Neural progenitor cell (in vitro differentiated cells): Measurements from ENCODE around the gene MACROD1. TPM values are rescaled to one million over a fixed set of nuclear protein-coding genes. Genes with fewer than 3 reads are reported as not detected.

Experiments
- DNase-seq: peaks from one replicate; pipeline ENCODE4 v3.0.0-alpha.2; 2016; ENCODE audit warnings: low spot score
- H2AFZ ChIP-seq: fragments of 200-600 bp; sonication (generic); replicated peaks from 2 replicates; pipeline ENCODE4 v1.6.1; 2016; ENCODE audit warnings: antibody characterized with exemption
- H3F3A ChIP-seq: fragments of 200-600 bp; sonication (generic); 2 replicates; pipeline ENCODE4 v1.6.1; 2016; ENCODE audit warnings: antibody characterized with exemption, low read depth
- H3K27ac ChIP-seq: fragments of 200-600 bp; sonication (generic); 2 replicates; pipeline ENCODE4 v1.5.1; 2016; ENCODE audit warnings: mild to moderate bottlenecking
- H3K27me3 ChIP-seq: fragments of 200-600 bp; sonication (generic); 2 replicates; pipeline ENCODE4 v1.6.1; 2016; ENCODE audit warnings: mild to moderate bottlenecking, moderate library complexity
- H3K36me3 ChIP-seq: fragments of 200-600 bp; sonication (generic); 2 replicates; pipeline ENCODE4 v1.5.1; 2016
- H3K4me1 ChIP-seq: fragments of 200-600 bp; sonication (generic); 2 replicates; pipeline ENCODE4 v1.6.1; 2016; ENCODE audit warnings: mixed run types
- H3K4me2 ChIP-seq: fragments of 200-600 bp; sonication (generic); 2 replicates; pipeline ENCODE4 v1.6.1; 2016
- H3K4me3 ChIP-seq: fragments of 200-600 bp; sonication (generic); 2 replicates; pipeline ENCODE4 v1.5.1; 2016
- H3K79me2 ChIP-seq: fragments of 200-600 bp; sonication (generic); 2 replicates; pipeline ENCODE4 v1.6.1; 2016; ENCODE audit warnings: low read depth
- H3K9ac ChIP-seq: fragments of 200-600 bp; sonication (generic); 2 replicates; pipeline ENCODE4 v1.6.1; 2016
- H3K9me3 ChIP-seq: fragments of 200-600 bp; sonication (generic); 2 replicates; pipeline ENCODE4 v1.5.1; 2016; ENCODE audit warnings: low read depth
- H4K20me1 ChIP-seq: fragments of 200-600 bp; sonication (generic); 2 replicates; pipeline ENCODE4 v1.6.1; 2016; ENCODE audit warnings: low read depth
- H3K27ac Mint-ChIP-seq: 3 replicates; pipeline ENCODE4 v1.8.0; 2021; ENCODE audit warnings: mixed read lengths
- H3K27me3 Mint-ChIP-seq: 2 replicates; pipeline ENCODE4 v1.8.0; 2022; ENCODE audit warnings: low read depth, mild to moderate bottlenecking, inconsistent platforms, moderate library complexity, mixed read lengths; ENCODE audit not compliant: insufficient read depth
- H3K36me3 Mint-ChIP-seq: 3 replicates; pipeline ENCODE4 v1.8.0; 2021; ENCODE audit warnings: mixed read lengths
- H3K4me1 Mint-ChIP-seq: 3 replicates; pipeline ENCODE4 v1.8.0; 2021; ENCODE audit warnings: mixed read lengths
- H3K4me3 Mint-ChIP-seq: 3 replicates; pipeline ENCODE4 v1.8.0; 2021; ENCODE audit warnings: mild to moderate bottlenecking, moderate library complexity, mixed read lengths
- H3K9me3 Mint-ChIP-seq: 3 replicates; pipeline ENCODE4 v1.8.0; 2020; ENCODE audit warnings: mixed read lengths
- EZH2 ChIP-seq: fragments of 200-600 bp; sonication (generic); IDR thresholded peaks from 2 replicates; pipeline ENCODE4 v1.6.1; 2017; ENCODE audit warnings: antibody characterized with exemption, mild to moderate bottlenecking, moderate library complexity
- EZH2phosphoT487 ChIP-seq: fragments of 200-600 bp; sonication (generic); IDR thresholded peaks from 2 replicates; pipeline ENCODE4 v1.6.1; 2017; ENCODE audit warnings: antibody characterized with exemption
- small RNA-seq: library from RNA; depleted of rRNA; stranded (forward); fragments of <200 nt; gene quantifications from one replicate; pipeline ENCODE3, GENCODE V24; 2015
- total RNA-seq: library from RNA; depleted of rRNA; stranded (reverse); fragments of >200 nt; gene quantifications from 2 replicates; pipeline ENCODE4 v1.2.3, GENCODE V29; 2015; ENCODE audit warnings: low replicate concordance
- TF ChIP-seq, protein P1 (sequence below): fragments of 200-600 bp; sonication (generic); IDR thresholded peaks from 2 replicates; pipeline ENCODE4 v1.5.1; 2017; ENCODE audit warnings: antibody characterized with exemption, mild to moderate bottlenecking

The MACROD1 gene
- total RNA-seq, 1 donor from 2014 or later: 11.9 TPM

- H3K36me3 ChIP-seq: no peaks in the 10 kb centered on the region
- Mint-ChIP-seq H3K27ac (no peak overlapping the region), H3K4me1 (no peaks in the 10 kb centered on the region), H3K4me3 (no peak overlapping the region), H3K9me3 (no peaks in the 10 kb centered on the region), H3K27me3 (peaks cover 9% of the 10 kb centered on the region), H3K36me3 (peaks cover 29% of the 10 kb centered on the region)
- H3K27ac ChIP-seq: no peak overlapping the region
- H3K79me2 ChIP-seq: no peaks in the 10 kb centered on the region
- no peak overlapping the region for H2AFZ ChIP-seq
- H3K9me3 ChIP-seq: no peaks in the 10 kb centered on the region
- no peak overlapping the region for H3K9ac ChIP-seq
- H3F3A ChIP-seq: no peaks in the 10 kb centered on the region
- H3K4me2 ChIP-seq: no peak overlapping the region
- no peak for DNase-seq
- no peak for TF ChIP-seq EZH2phosphoT487
- no peak for TF ChIP-seq EZH2
- TF ChIP-seq, protein P1, sequence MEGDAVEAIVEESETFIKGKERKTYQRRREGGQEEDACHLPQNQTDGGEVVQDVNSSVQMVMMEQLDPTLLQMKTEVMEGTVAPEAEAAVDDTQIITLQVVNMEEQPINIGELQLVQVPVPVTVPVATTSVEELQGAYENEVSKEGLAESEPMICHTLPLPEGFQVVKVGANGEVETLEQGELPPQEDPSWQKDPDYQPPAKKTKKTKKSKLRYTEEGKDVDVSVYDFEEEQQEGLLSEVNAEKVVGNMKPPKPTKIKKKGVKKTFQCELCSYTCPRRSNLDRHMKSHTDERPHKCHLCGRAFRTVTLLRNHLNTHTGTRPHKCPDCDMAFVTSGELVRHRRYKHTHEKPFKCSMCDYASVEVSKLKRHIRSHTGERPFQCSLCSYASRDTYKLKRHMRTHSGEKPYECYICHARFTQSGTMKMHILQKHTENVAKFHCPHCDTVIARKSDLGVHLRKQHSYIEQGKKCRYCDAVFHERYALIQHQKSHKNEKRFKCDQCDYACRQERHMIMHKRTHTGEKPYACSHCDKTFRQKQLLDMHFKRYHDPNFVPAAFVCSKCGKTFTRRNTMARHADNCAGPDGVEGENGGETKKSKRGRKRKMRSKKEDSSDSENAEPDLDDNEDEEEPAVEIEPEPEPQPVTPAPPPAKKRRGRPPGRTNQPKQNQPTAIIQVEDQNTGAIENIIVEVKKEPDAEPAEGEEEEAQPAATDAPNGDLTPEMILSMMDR: no peak
- H3K4me1 ChIP-seq: no peaks in the 10 kb centered on the region
- H3K4me3 ChIP-seq: no peak overlapping the region
- H3K27me3 ChIP-seq: no peaks in the 10 kb centered on the region
- H4K20me1 ChIP-seq: peaks cover 4% of the 10 kb centered on the region
These were observed 214.0 kb downstream of the MACROD1 start for GRCh38 chr11:63951779-63952536.

Small RNA genes lying within 50 kb of the gene (small RNA-seq; reads per million reads assigned to genes)
- gene RNU6-45P: not detected

Other genes starting within 250 kb of the MACROD1 start
- 70.6 and 139 TPM in 2 replicates for gene RCOR2, start 248.9 kb downstream of the MACROD1 start, total RNA-seq
- gene NAA40, start 227.1 kb downstream of the MACROD1 start, total RNA-seq: 38.7 and 40.4 TPM in 2 replicates
- gene COX8A, start 191.5 kb downstream of the MACROD1 start, total RNA-seq: 86.0 and 337 TPM in 2 replicates
- gene OTUB1, start 179.7 kb downstream of the MACROD1 start, total RNA-seq: 51.3 and 84.8 TPM in 2 replicates
- gene FLRT1, start 130.2 kb downstream of the MACROD1 start, total RNA-seq: 0.11 and 0.12 TPM in 2 replicates
- 252 and 254 TPM in 2 replicates for gene STIP1, start 20.1 kb upstream of the MACROD1 start, total RNA-seq
- 0.31 TPM in 1 of 2 replicates, not detected in the other for gene FERMT3, start 40.6 kb upstream of the MACROD1 start, total RNA-seq
- 17.5 and 63.4 TPM in 2 replicates for gene TRPT1, start 60.1 kb upstream of the MACROD1 start, total RNA-seq
- 23.5 and 28.8 TPM in 2 replicates for gene NUDT22, start 60.2 kb upstream of the MACROD1 start, total RNA-seq
- gene DNAJC4, start 64.4 kb upstream of the MACROD1 start, total RNA-seq: 3.9 and 18.1 TPM in 2 replicates
- gene VEGFB, start 68.5 kb upstream of the MACROD1 start, total RNA-seq: 2.3 and 6.8 TPM in 2 replicates
- 5.3 and 25.1 TPM in 2 replicates for gene FKBP2, start 75.0 kb upstream of the MACROD1 start, total RNA-seq
- 107 and 167 TPM in 2 replicates for gene PPP1R14B, start 80.8 kb upstream of the MACROD1 start, total RNA-seq
- 15.6 and 43.4 TPM in 2 replicates for gene PLCB3, start 85.4 kb upstream of the MACROD1 start, total RNA-seq
- gene BAD, start 118.6 kb upstream of the MACROD1 start, total RNA-seq: 19.0 and 49.6 TPM in 2 replicates
- 4.9 and 30.8 TPM in 2 replicates for gene GPR137, start 119.7 kb upstream of the MACROD1 start, total RNA-seq
- 0.19 TPM in 1 of 2 replicates, not detected in the other for gene KCNK4, start 125.2 kb upstream of the MACROD1 start, total RNA-seq
- 0.22 TPM in 1 of 2 replicates, not detected in the other for gene CATSPERZ, start 134.2 kb upstream of the MACROD1 start, total RNA-seq
- gene ESRRA, start 139.4 kb upstream of the MACROD1 start, total RNA-seq: 5.5 and 22.0 TPM in 2 replicates
- 257 and 284 TPM in 2 replicates for gene TRMT112, start 151.4 kb upstream of the MACROD1 start, total RNA-seq
- 111 and 182 TPM in 2 replicates for gene PRDX5, start 152.0 kb upstream of the MACROD1 start, total RNA-seq
- gene CCDC88B, start 174.1 kb upstream of the MACROD1 start, total RNA-seq: 0.62 and 9.0 TPM in 2 replicates
- gene RPS6KA4, start 193.0 kb upstream of the MACROD1 start, total RNA-seq: 12.7 and 16.9 TPM in 2 replicates